Liver (tissue), 9 donors: ENCODE measurements around the gene PYGB. TPM values are rescaled to one million over a fixed set of nuclear protein-coding genes. Genes with fewer than 3 reads are reported as not detected.

Source experiments
- DNase-seq: peaks from one replicate; pipeline ENCODE4 v3.0.0-alpha.2; 2017; ENCODE audit warnings: low spot score
- H3K27ac ChIP-seq, 2 donors: one replicate each; pipeline ENCODE4 v1.7.0; 2013; ENCODE audit warnings: inconsistent platforms in 2 of 2, low read length in 2 of 2, control low read depth in 1 of 2, low read depth in 1 of 2, mild to moderate bottlenecking in 1 of 2
- H3K27me3 ChIP-seq, 4 donors: one replicate each; pipeline versions ENCODE4 v1.6.1 to v1.7.0; 2013; ENCODE audit warnings: low read length in 3 of 4, inconsistent platforms in 1 of 4, mild to moderate bottlenecking in 1 of 4, moderate library complexity in 1 of 4; ENCODE audit not compliant: control insufficient read depth in 4 of 4, insufficient read depth in 4 of 4
- H3K36me3 ChIP-seq, 4 donors: one replicate each; pipeline versions ENCODE4 v1.6.1 to v1.7.0; 2013; ENCODE audit warnings: low read length in 3 of 4, mild to moderate bottlenecking in 3 of 4, low read depth in 1 of 4, moderate library complexity in 1 of 4; ENCODE audit not compliant: control insufficient read depth in 4 of 4, insufficient read depth in 3 of 4
- H3K4me1 ChIP-seq, 4 donors: one replicate each; pipeline versions ENCODE4 v1.6.1 to v1.7.0; 2013; ENCODE audit warnings: low read length in 3 of 4, mild to moderate bottlenecking in 3 of 4, moderate library complexity in 1 of 4; ENCODE audit not compliant: control insufficient read depth in 4 of 4, insufficient read depth in 4 of 4
- H3K4me3 ChIP-seq, 3 donors: one replicate each; pipeline versions ENCODE4 v1.6.1 to v1.7.0; 2013; ENCODE audit warnings: low read length in 3 of 3, control low read depth in 1 of 3, low read depth in 1 of 3, mild to moderate bottlenecking in 1 of 3
- H3K9ac ChIP-seq, 2 donors: one replicate each; pipeline ENCODE4 v1.7.0; 2013; ENCODE audit warnings: low read length in 2 of 2, mild to moderate bottlenecking in 2 of 2, moderate library complexity in 2 of 2, control low read depth in 1 of 2, low read depth in 1 of 2
- H3K9me3 ChIP-seq, 4 donors: one replicate each; pipeline versions ENCODE4 v1.6.1 to v1.7.0; 2013; ENCODE audit warnings: low read length in 3 of 4; ENCODE audit not compliant: control insufficient read depth in 4 of 4
- ATF3 ChIP-seq: IDR thresholded peaks from 2 replicates; pipeline ENCODE4 v1.6.1; 2016; ENCODE audit warnings: antibody characterized with exemption
- CTCF ChIP-seq: fragments of 150-350 bp; IDR thresholded peaks from 2 replicates; pipeline ENCODE4 v1.5.1; 2017; ENCODE audit warnings: improper control_type of control experiment, low read depth, low read length; ENCODE audit not compliant: missing input control
- EGR1 ChIP-seq, 2 donors: IDR thresholded peaks; 2 replicates each; pipeline ENCODE4 v1.6.1; 2016 to 2018; ENCODE audit warnings: antibody characterized with exemption in 2 of 2, low read depth in 2 of 2
- FOXA2 ChIP-seq: IDR thresholded peaks from 2 replicates; pipeline ENCODE4 v1.6.1; 2016; ENCODE audit warnings: antibody characterized with exemption
- GABPA ChIP-seq, 2 donors: IDR thresholded peaks in 1 of 2; conservative IDR thresholded peaks in 1 of 2; 2 replicates each; pipeline ENCODE4 v1.6.1; 2016; ENCODE audit warnings: antibody characterized with exemption in 2 of 2, mild to moderate bottlenecking in 1 of 2, moderate library complexity in 1 of 2
- HNF4A ChIP-seq, 2 donors: conservative IDR thresholded peaks; 2 replicates each; pipeline ENCODE4 v1.6.1; 2016; ENCODE audit warnings: antibody characterized with exemption in 2 of 2, mild to moderate bottlenecking in 2 of 2
- JUND ChIP-seq, 2 donors: IDR thresholded peaks; 2 replicates each; pipeline ENCODE4 v1.6.1; 2016; ENCODE audit warnings: antibody characterized with exemption in 2 of 2
- MAX ChIP-seq: IDR thresholded peaks from 2 replicates; pipeline ENCODE4 v1.6.1; 2016; ENCODE audit warnings: antibody characterized with exemption
- NR2F2 ChIP-seq: IDR thresholded peaks from 2 replicates; pipeline ENCODE4 v1.6.1; 2016; ENCODE audit warnings: antibody characterized with exemption
- RAD21 ChIP-seq, 2 donors: IDR thresholded peaks; 2 replicates each; pipeline ENCODE4 v1.6.1; 2016; ENCODE audit warnings: antibody characterized with exemption in 2 of 2, mild to moderate bottlenecking in 2 of 2
- REST ChIP-seq: IDR thresholded peaks from 2 replicates; pipeline ENCODE4 v1.6.1; 2016; ENCODE audit warnings: antibody characterized with exemption, mild to moderate bottlenecking
- RXRA ChIP-seq, 2 donors: IDR thresholded peaks; 2 replicates each; pipeline ENCODE4 v1.6.1; 2017 to 2018; ENCODE audit warnings: antibody characterized with exemption in 2 of 2, mild to moderate bottlenecking in 1 of 2
- SP1 ChIP-seq: IDR thresholded peaks from 2 replicates; pipeline ENCODE4 v1.6.1; 2018; ENCODE audit warnings: antibody characterized with exemption, mild to moderate bottlenecking
- TAF1 ChIP-seq: conservative IDR thresholded peaks from 2 replicates; pipeline ENCODE4 v1.6.1; 2016; ENCODE audit warnings: antibody characterized with exemption, mild to moderate bottlenecking
- YY1 ChIP-seq: IDR thresholded peaks from 2 replicates; pipeline ENCODE4 v1.6.1; 2016; ENCODE audit warnings: antibody characterized with exemption, mild to moderate bottlenecking
- ZBTB33 ChIP-seq: IDR thresholded peaks from 2 replicates; pipeline ENCODE4 v1.6.1; 2016; ENCODE audit warnings: antibody characterized with exemption
- WGBS: extraction: QIAGEN DNeasy Blood & Tissue Kit; methylation state at CpG from one replicate; pipeline ENCODE4 v1.1.7; 2013; 5-methylcytosine and 5-hydroxymethylcytosine counted together
- polyA plus RNA-seq, 2 donors: library from polyadenylated mRNA; stranded (reverse) in 1 of 2; unstranded in 1 of 2; fragments of 200-250 nt in 1 of 2; fragments of >200 nt in 1 of 2; fragmentation: Nextera tagmentation in 1 of 2; extraction: Ambion mirVana in 1 of 2; gene quantifications; one replicate each; pipeline versions ENCODE4 v1.2.1 to v1.2.3, GENCODE V29; 2013 to 2015
- total RNA-seq, 2 donors: library from RNA; depleted of rRNA; stranded (reverse); fragments of >200 nt; gene quantifications; one replicate each; pipeline ENCODE4 v1.2.3, GENCODE V29; 2014
- donor health status: healthy.
- donor health status: healthy.
- donor health status: healthy.
- donor health status: healthy.
- donor health status: healthy.

The PYGB gene
- total and polyA plus RNA-seq, 4 donors, result 3.6 to 11.7 (median 9.8) TPM

GRCh38 chr20:25285091-25285647 is 37.3 kb downstream of the PYGB start (continued):
- TF ChIP-seq ZBTB33, result no peak
- TF ChIP-seq JUND (IDR thresholded peaks at IDR 0.05), result no peak
- no peak for TF ChIP-seq NR2F2
- TF ChIP-seq YY1, result no peak
- TF ChIP-seq EGR1 (IDR thresholded peaks at IDR 0.05; ENCODE audit: low read depth in 2 of 2), result no peak

GRCh38 chr20:25285856-25286798 is 38.2 kb downstream of the PYGB start:
- no peak for DNase-seq
- 94% methylated on average over 24 of the region's 24 CpGs for WGBS
- H3K4me3 ChIP-seq, result no peak overlapping the region
- no peaks in the 10 kb centered on the region for H3K9me3 ChIP-seq
- H3K27me3 ChIP-seq, result no peaks in the 10 kb centered on the region
- H3K9ac ChIP-seq, result no peak overlapping the region
- no peak overlapping the region for H3K27ac ChIP-seq
- TF ChIP-seq EGR1 (IDR thresholded peaks at IDR 0.05; ENCODE audit: low read depth in 2 of 2) (no peak), MAX (no peak), NR2F2 (no peak), CTCF (no peak), HNF4A (conservative IDR thresholded peaks at IDR 0.05) (no peak), ATF3 (no peak), ZBTB33 (no peak), REST (no peak), FOXA2 (no peak), RAD21 (IDR thresholded peaks at IDR 0.05) (no peak), GABPA (IDR thresholded peaks at IDR 0.05 in 1 of 2, conservative IDR thresholded peaks at IDR 0.05 in 1 of 2) (no peak), SP1 (no peak), YY1 (no peak), RXRA (IDR thresholded peaks at IDR 0.05) (no peak), TAF1 (no peak)
- peaks cover 2 to 25% (median 6%) of the 10 kb centered on the region in 4 donors for H3K36me3 ChIP-seq
- H3K4me1 ChIP-seq, result no peaks in the 10 kb centered on the region
